ENCODE results near the gene CETP. TPM values are rescaled to one million over a fixed set of nuclear protein-coding genes. Genes with fewer than 3 reads are reported as not detected.
A peak's percentile ranks its signal among the peaks of the same experiment; 100 is the strongest.

Gene CETP
- total RNA-seq, 2 experiments from 2014 or later = not detected

DNA sequence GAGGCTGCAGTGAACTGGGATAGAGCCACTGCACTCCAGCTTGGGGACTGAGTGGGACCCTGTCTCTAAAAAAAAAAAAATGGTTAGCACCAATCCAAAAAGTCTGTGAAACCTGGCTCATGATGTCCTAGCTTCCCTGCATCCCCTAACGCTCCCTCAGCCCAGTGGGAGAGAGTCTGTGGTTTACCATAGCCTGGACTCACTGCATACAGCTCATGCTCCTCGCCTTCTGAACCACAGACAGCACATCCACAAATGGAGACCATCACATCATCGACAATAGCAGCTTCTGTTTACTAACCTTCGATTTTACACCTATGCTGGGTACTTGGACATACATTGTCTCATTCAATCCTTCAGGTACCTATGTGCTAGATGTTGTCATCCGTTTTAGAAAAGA, 71.2 kb downstream of the CETP start:
- CTCF ChIA-PET = interaction anchor here (0.6 to 1.9 kb wide), 3 partner anchors 16 to 76 kb away, joined by 3 to 8 read pairs (median 4); no protein-coding TSS in a partner anchor
- H3K27ac Mint-ChIP-seq = peak overlapping the region; percentile 50
- intact Hi-C loops (cut with micrococcal nuclease) = no loop called here
- no peak overlapping the region for H3K4me3 Mint-ChIP-seq
- peaks cover 54% of the 10 kb centered on the region for H3K36me3 Mint-ChIP-seq (ENCODE audit: low read depth)
- H3K27me3 Mint-ChIP-seq (ENCODE audit: low read depth) = no peaks in the 10 kb centered on the region
- no peaks in the 10 kb centered on the region for H3K9me3 Mint-ChIP-seq
- H3K4me1 Mint-ChIP-seq (ENCODE audit: low read depth) = peaks cover 66% of the 10 kb centered on the region
- DNase-seq = no peak

Other genes starting within 250 kb of the CETP start
- gene NUP93, start 231.8 kb upstream of the CETP start, total RNA-seq = 100 to 1,000 TPM; 161 to 172 TPM
- not detected for gene SLC12A3, start 96.7 kb upstream of the CETP start, total RNA-seq
- 100 to 1,000 TPM; 118 to 120 TPM for gene HERPUD1, start 29.8 kb upstream of the CETP start, total RNA-seq
- gene NLRC5, start 27.6 kb downstream of the CETP start, total RNA-seq = 100 to 1,000 TPM; 104 to 119 TPM
- gene CPNE2, start 130.6 kb downstream of the CETP start, total RNA-seq = 1 to 10 TPM; 5.1 TPM
- 100 to 1,000 TPM; 106 to 110 TPM for gene PSME3IP1, start 224.1 kb downstream of the CETP start, total RNA-seq
- 10 to 100 TPM; 25.7 to 28.7 TPM for gene RSPRY1, start 224.4 kb downstream of the CETP start, total RNA-seq

Data from activated naive CD4-positive, alpha-beta T cell treated with anti-CD3 and anti-CD28 coated beads for 36 hours (primary cell).